Measurements from ENCODE around the gene PGRMC2. TPM values are rescaled to one million over a fixed set of nuclear protein-coding genes. Genes with fewer than 3 reads are reported as not detected.

PGRMC2 gene
- polyA plus RNA-seq, 3 donors: 6.3 to 13.9 (median 7.3) TPM

- Mint-ChIP-seq H3K4me3 (no peak overlapping the region), H3K9me3 (no peaks in the 10 kb centered on the region), H3K27ac (peak overlapping the region in 3 of 7 donors; percentile 18 to 38 (median 23)), H3K36me3 (peaks cover 0 to 4% of the 10 kb centered on the region in 2 donors), H3K27me3 (ENCODE audit: low read depth in 3 of 3) (no peaks in the 10 kb centered on the region), H3K4me1 (no peaks in the 10 kb centered on the region)
- H3K27ac ChIP-seq (ENCODE audit: low read depth in 1 of 2, low read length in 2 of 2): no peak overlapping the region
- no peak overlapping the region for H3K4me2 ChIP-seq (replicated peaks; ENCODE audit: extremely low read depth, low read length, poor library complexity, severe bottlenecking)
- no peaks in the 10 kb centered on the region for H3K36me3 ChIP-seq (replicated peaks in 1 of 2; ENCODE audit: control insufficient read depth in 1 of 2, insufficient read depth in 2 of 2, low read length in 2 of 2)
- no peaks in the 10 kb centered on the region for H3K9me3 ChIP-seq (replicated peaks in 1 of 2; ENCODE audit: control insufficient read depth in 1 of 2, insufficient read depth in 1 of 2, low read length in 2 of 2)
- H4K20me1 ChIP-seq (ENCODE audit: insufficient read depth, low read length): no peaks in the 10 kb centered on the region
- no peaks in the 10 kb centered on the region for H3K4me1 ChIP-seq (ENCODE audit: control insufficient read depth in 1 of 2, insufficient read depth in 2 of 2, low read length in 2 of 2)
- no peaks in the 10 kb centered on the region for H3K27me3 ChIP-seq (ENCODE audit: control insufficient read depth in 2 of 2, insufficient read depth in 2 of 2, low read length in 2 of 2)
- 60% methylated on average over 1 of the region's 1 CpG for WGBS (ENCODE audit: insufficient coverage)
- intact Hi-C loops (cut with micrococcal nuclease): no loop called here
- H3K79me2 ChIP-seq (ENCODE audit: insufficient read depth, low read length): no peaks in the 10 kb centered on the region
- no peak overlapping the region for H3K4me3 ChIP-seq (replicated peaks in 1 of 3; ENCODE audit: low read depth in 2 of 3, low read length in 3 of 3)
- no peak overlapping the region for H2AFZ ChIP-seq (ENCODE audit: insufficient read depth, low read depth, low read length, poor library complexity, severe bottlenecking)
- no peak for DNase-seq
- TF ChIP-seq CTCF (IDR thresholded peaks at IDR 0.05): no peak
- no peak overlapping the region for H3K9ac ChIP-seq (ENCODE audit: insufficient read depth, low read length, poor library complexity, severe bottlenecking)
Observed at GRCh38 chr4:128307123-128307571, 19.5 kb upstream of the PGRMC2 start.

- Histone ChIP-seq H3K4me3 (replicated peaks in 1 of 3; ENCODE audit: low read depth in 2 of 3, low read length in 3 of 3) (no peak overlapping the region), H3K9ac (ENCODE audit: insufficient read depth, low read length, poor library complexity, severe bottlenecking) (no peak overlapping the region), H3K36me3 (replicated peaks in 1 of 2; ENCODE audit: control insufficient read depth in 1 of 2, insufficient read depth in 2 of 2, low read length in 2 of 2) (no peaks in the 10 kb centered on the region), H3K4me2 (replicated peaks; ENCODE audit: extremely low read depth, low read length, poor library complexity, severe bottlenecking) (no peak overlapping the region), H3K79me2 (ENCODE audit: insufficient read depth, low read length) (no peaks in the 10 kb centered on the region), H3K9me3 (replicated peaks in 1 of 2; ENCODE audit: control insufficient read depth in 1 of 2, insufficient read depth in 1 of 2, low read length in 2 of 2) (no peaks in the 10 kb centered on the region), H3K4me1 (ENCODE audit: control insufficient read depth in 1 of 2, insufficient read depth in 2 of 2, low read length in 2 of 2) (no peaks in the 10 kb centered on the region), H3K27me3 (ENCODE audit: control insufficient read depth in 2 of 2, insufficient read depth in 2 of 2, low read length in 2 of 2) (no peaks in the 10 kb centered on the region), H2AFZ (ENCODE audit: insufficient read depth, low read depth, low read length, poor library complexity, severe bottlenecking) (no peak overlapping the region), H3K27ac (ENCODE audit: low read depth in 1 of 2, low read length in 2 of 2) (no peak overlapping the region), H4K20me1 (ENCODE audit: insufficient read depth, low read length) (no peaks in the 10 kb centered on the region)
- no peak for DNase-seq
- no peak for TF ChIP-seq CTCF (IDR thresholded peaks at IDR 0.05)
- Mint-ChIP-seq H3K27ac (no peak overlapping the region), H3K9me3 (no peaks in the 10 kb centered on the region), H3K4me3 (no peak overlapping the region), H3K36me3 (peaks cover 0 to 4% of the 10 kb centered on the region in 2 donors), H3K4me1 (no peaks in the 10 kb centered on the region), H3K27me3 (ENCODE audit: low read depth in 3 of 3) (no peaks in the 10 kb centered on the region)
- intact Hi-C loops (cut with micrococcal nuclease): no loop called here
- 100% methylated on average over 2 of the region's 2 CpGs for WGBS (ENCODE audit: insufficient coverage)
Observed at GRCh38 chr4:128305942-128306341, 18.3 kb upstream of the PGRMC2 start.

Measured in CD14-positive monocyte (primary cell).